ENCODE results near the gene MIDN.

- peak; percentile 59 for TF ChIP-seq MAX (IDR thresholded peaks at IDR 0.05)
- no peak for TF ChIP-seq BHLHE40 (IDR thresholded peaks at IDR 0.05; ENCODE audit: low read depth, low read length)
- no peak for TF ChIP-seq CTCF (IDR thresholded peaks at IDR 0.05)
- peak; percentile 20 for TF ChIP-seq POLR2A (IDR thresholded peaks at IDR 0.05; ENCODE audit: low read length)
- TF ChIP-seq REST (IDR thresholded peaks at IDR 0.05) = no peak
- no peak for TF ChIP-seq ESRRA (IDR thresholded peaks at IDR 0.05; ENCODE audit: borderline replicate concordance, low read length)
- TF ChIP-seq RNF2 (IDR thresholded peaks at IDR 0.05; ENCODE audit: borderline replicate concordance, low read depth) = no peak
- no peak for TF ChIP-seq MYC (IDR thresholded peaks at IDR 0.05; ENCODE audit: borderline replicate concordance, low read length)
These were observed 43.0 kb upstream of the MIDN start, which contains the start of gene STK11 for GRCh38 chr19:1205114-1206099.

Measured in A549 (cell line).